Mesothelial cell of epicardium (in vitro differentiated cells): Measurements from ENCODE around the gene BAG1. TPM values are rescaled to one million over a fixed set of nuclear protein-coding genes. Genes with fewer than 3 reads are reported as not detected.
A peak's percentile ranks its signal among the peaks of the same experiment; 100 is the strongest.

Source experiments
- DNase-seq, 2 experiments: peaks; one replicate each; pipeline ENCODE4 v3.0.0; 2021; ENCODE audit warnings: low spot score in 2 of 2; ENCODE audit not compliant: unreplicated experiment in 2 of 2
- H3K27ac Mint-ChIP-seq: 2 replicates; pipeline ENCODE4 v1.8.0; 2021; ENCODE audit warnings: mixed read lengths
- H3K27me3 Mint-ChIP-seq: 2 replicates; pipeline ENCODE4 v1.8.0; 2021; ENCODE audit warnings: low read depth, mixed read lengths
- H3K36me3 Mint-ChIP-seq: 2 replicates; pipeline ENCODE4 v1.8.0; 2021; ENCODE audit warnings: mixed read lengths
- H3K4me1 Mint-ChIP-seq: 2 replicates; pipeline ENCODE4 v1.8.0; 2021; ENCODE audit warnings: mixed read lengths
- H3K4me3 Mint-ChIP-seq: 2 replicates; pipeline ENCODE4 v1.8.0; 2021; ENCODE audit warnings: mild to moderate bottlenecking, moderate library complexity, mixed read lengths
- H3K9me3 Mint-ChIP-seq: 2 replicates; pipeline ENCODE4 v1.8.0; 2021; ENCODE audit warnings: mixed read lengths
- CTCF ChIP-seq: fragments of 200-600 bp; sonication (generic); IDR thresholded peaks from one replicate; pipeline ENCODE4 v1.5.0; 2021; ENCODE audit warnings: antibody characterized with exemption; ENCODE audit not compliant: unreplicated experiment
- total RNA-seq: library from RNA; stranded (reverse); gene quantifications from 3 replicates; pipeline ENCODE4 v1.2.1, GENCODE V29; 2021

BAG1 gene
- total RNA-seq, 1 donor from 2014 or later, result 48.0 TPM

GRCh38 chr9:33210006-33210715, 54.3 kb downstream of the BAG1 start:
- Mint-ChIP-seq H3K36me3 (no peaks in the 10 kb centered on the region), H3K9me3 (no peaks in the 10 kb centered on the region), H3K27ac (no peak overlapping the region), H3K27me3 (no peaks in the 10 kb centered on the region), H3K4me3 (no peak overlapping the region), H3K4me1 (peaks cover 34% of the 10 kb centered on the region)
- DNase-seq, result no peak
- no peak for TF ChIP-seq CTCF

- TF ChIP-seq CTCF, result no peak
- no peak for DNase-seq
- Mint-ChIP-seq H3K9me3 (no peaks in the 10 kb centered on the region), H3K4me1 (peaks cover 30% of the 10 kb centered on the region), H3K36me3 (no peaks in the 10 kb centered on the region), H3K27me3 (no peaks in the 10 kb centered on the region), H3K4me3 (no peak overlapping the region), H3K27ac (peak overlapping the region; percentile 7)
Measured at GRCh38 chr9:33209394-33209793, 55.1 kb downstream of the BAG1 start.

GRCh38 chr9:33202552-33203201, 61.8 kb downstream of the BAG1 start:
- no peak for TF ChIP-seq CTCF
- Mint-ChIP-seq H3K9me3 (no peaks in the 10 kb centered on the region), H3K4me3 (no peak overlapping the region), H3K36me3 (no peaks in the 10 kb centered on the region), H3K27me3 (peaks cover 1% of the 10 kb centered on the region), H3K27ac (no peak overlapping the region), H3K4me1 (no peaks in the 10 kb centered on the region)
- no peak for DNase-seq

Other genes with a start within 250 kb of the BAG1 start
- 151 to 161 TPM (median 157 TPM) in 3 replicates for gene DNAJA1, start 239.4 kb downstream of the BAG1 start, total RNA-seq
- gene SMU1, start 188.0 kb downstream of the BAG1 start, total RNA-seq, result 24.3 to 24.5 TPM (median 24.4 TPM) in 3 replicates
- gene B4GALT1, start 97.4 kb downstream of the BAG1 start, total RNA-seq, result 78.3 to 81.4 TPM (median 78.9 TPM) in 3 replicates
- gene SPINK4, start 24.5 kb downstream of the BAG1 start, total RNA-seq, result not detected in 3 replicates
- gene CHMP5, start 341 bp upstream of the BAG1 start, total RNA-seq, result 49.1 to 50.2 TPM (median 49.4 TPM) in 3 replicates
- 28.7 to 30.2 TPM (median 29.4 TPM) in 3 replicates for gene NFX1, start 25.8 kb upstream of the BAG1 start, total RNA-seq
- gene AQP7, start 137.9 kb upstream of the BAG1 start, total RNA-seq, result 0.44 to 1.7 TPM (median 1.3 TPM) in 3 replicates
- gene AQP3, start 182.9 kb upstream of the BAG1 start, total RNA-seq, result 0.93 to 1.5 TPM (median 1.3 TPM) in 3 replicates
- 37.7 to 38.4 TPM (median 37.9 TPM) in 3 replicates for gene NOL6, start 209.2 kb upstream of the BAG1 start, total RNA-seq